Neuron (in vitro differentiated cells): Measurements from ENCODE around the gene AOPEP.

ENCODE experiments used
- H2AFZ ChIP-seq: one replicate; pipeline ENCODE4 v1.6.1; 2013; ENCODE audit warnings: low read depth, mild to moderate bottlenecking, inconsistent platforms, low read length, moderate library complexity
- H3K27me3 ChIP-seq: one replicate; pipeline ENCODE4 v1.6.1; 2013; ENCODE audit warnings: low read length; ENCODE audit not compliant: insufficient read depth
- H3K36me3 ChIP-seq: one replicate; pipeline ENCODE4 v1.6.1; 2013; ENCODE audit warnings: low read length; ENCODE audit not compliant: insufficient read depth
- H3K4me1 ChIP-seq: one replicate; pipeline ENCODE4 v1.6.1; 2013; ENCODE audit warnings: low read length; ENCODE audit not compliant: insufficient read depth
- H3K4me3 ChIP-seq: 2 replicates; pipeline ENCODE4 v1.5.1; 2013; ENCODE audit warnings: mild to moderate bottlenecking, low read length, moderate library complexity
- H3K9me3 ChIP-seq: one replicate; pipeline ENCODE4 v1.6.1; 2013; ENCODE audit warnings: low read length

Gene AOPEP

GRCh38 chr9:95057101-95057500, 330.6 kb downstream of the AOPEP start:
- no peaks in the 10 kb centered on the region for H3K27me3 ChIP-seq
- H3K9me3 ChIP-seq, result no peaks in the 10 kb centered on the region
- H3K36me3 ChIP-seq, result peaks cover 9% of the 10 kb centered on the region
- H2AFZ ChIP-seq, result no peak overlapping the region
- peaks cover 40% of the 10 kb centered on the region for H3K4me1 ChIP-seq
- H3K4me3 ChIP-seq, result no peak overlapping the region

DNA sequence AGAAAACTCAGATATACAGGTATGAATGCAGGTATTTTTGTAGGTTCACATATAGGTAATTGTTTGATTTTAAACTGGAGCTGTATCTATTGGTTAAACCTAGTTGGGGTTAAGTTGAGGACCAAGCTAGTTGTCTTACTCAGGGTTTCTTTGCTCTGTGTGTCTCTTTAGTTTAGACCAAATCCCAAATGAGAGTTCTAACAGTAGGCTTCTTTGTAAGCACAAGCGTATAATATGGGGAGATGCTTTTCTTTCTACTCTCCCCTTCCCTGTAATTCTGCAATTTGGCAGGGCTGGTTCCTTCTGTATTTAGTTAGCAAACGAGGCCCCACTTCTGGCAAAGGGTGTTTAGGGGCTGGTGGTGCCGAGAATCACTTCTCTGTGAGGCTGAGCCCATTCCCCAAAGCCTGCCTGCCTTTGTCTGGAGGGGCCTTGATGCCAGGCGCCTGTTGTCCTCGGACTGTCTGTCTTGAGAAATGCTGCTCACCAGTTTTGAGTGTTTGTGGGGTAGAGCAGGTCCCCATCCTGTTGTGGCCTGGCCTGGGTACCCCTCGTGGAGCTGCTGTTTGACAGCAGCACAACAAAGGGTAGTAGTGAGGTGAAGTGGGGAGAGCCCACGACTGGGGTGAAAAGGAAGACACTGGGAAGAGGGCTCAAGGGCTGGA, 331.8 kb downstream of the AOPEP start:
- Histone ChIP-seq H3K27me3 (no peaks in the 10 kb centered on the region), H3K4me3 (no peak overlapping the region), H3K4me1 (peaks cover 40% of the 10 kb centered on the region)

DNA sequence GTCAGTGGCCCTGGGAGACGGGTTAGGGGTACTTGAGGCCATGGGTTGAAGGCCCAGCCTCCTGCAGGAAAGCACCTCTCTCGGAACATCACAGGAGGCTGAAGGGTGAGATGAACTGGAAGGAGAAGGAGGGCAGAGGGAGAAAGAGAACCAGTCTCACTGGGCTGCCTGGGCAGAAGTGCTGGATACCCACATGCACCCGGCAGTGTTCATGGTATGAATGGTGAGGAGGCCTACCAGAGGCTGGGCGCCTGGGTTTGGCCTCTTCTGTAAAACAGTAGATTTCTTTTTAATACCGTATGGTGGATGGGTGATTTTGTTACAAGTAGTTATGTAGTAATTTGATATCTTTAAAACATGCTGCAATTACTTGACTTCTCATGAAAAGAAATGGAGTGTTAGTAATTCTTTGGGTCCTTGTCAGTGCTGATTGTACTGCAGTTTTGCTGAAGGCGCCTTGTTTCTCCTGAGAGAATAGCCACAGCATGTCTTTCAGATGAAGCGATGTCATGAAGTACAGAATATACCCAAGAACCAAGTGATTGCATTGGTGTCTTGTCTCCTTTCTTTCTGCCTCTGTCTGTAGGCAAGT, 332.4 kb downstream of the AOPEP start:
- H3K36me3 ChIP-seq, result peaks cover 21% of the 10 kb centered on the region
- no peak overlapping the region for H2AFZ ChIP-seq
- no peaks in the 10 kb centered on the region for H3K9me3 ChIP-seq
- no peaks in the 10 kb centered on the region for H3K27me3 ChIP-seq
- H3K4me1 ChIP-seq, result peaks cover 40% of the 10 kb centered on the region
- no peak overlapping the region for H3K4me3 ChIP-seq

More for the DNA sequence above, 331.8 kb downstream of the AOPEP start:
- no peak overlapping the region for H2AFZ ChIP-seq
- peaks cover 17% of the 10 kb centered on the region for H3K36me3 ChIP-seq
- H3K9me3 ChIP-seq, result no peaks in the 10 kb centered on the region

DNA sequence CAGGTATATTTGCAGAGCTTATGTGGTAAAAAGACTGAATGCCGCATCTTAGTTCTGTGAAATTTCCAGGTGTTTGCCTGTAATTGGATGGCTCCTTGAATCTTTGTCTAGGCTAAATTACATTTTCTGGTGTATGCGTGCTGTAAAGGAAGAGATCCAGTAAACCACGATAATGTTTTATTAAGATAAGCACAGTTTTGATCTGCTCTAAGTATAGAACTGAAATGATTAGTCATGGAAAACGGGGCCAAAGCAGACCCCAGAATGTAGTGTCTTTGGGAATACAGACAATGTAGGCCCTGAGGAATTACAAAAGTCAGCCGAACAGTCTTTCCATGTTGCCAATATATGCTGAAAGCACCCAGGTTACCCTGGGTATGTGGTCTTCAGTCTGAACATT, 333.7 kb downstream of the AOPEP start:
- Histone ChIP-seq H3K9me3 (no peaks in the 10 kb centered on the region), H3K4me3 (no peak overlapping the region), H3K4me1 (peaks cover 27% of the 10 kb centered on the region), H3K27me3 (no peaks in the 10 kb centered on the region), H3K36me3 (peaks cover 21% of the 10 kb centered on the region), H2AFZ (no peak overlapping the region)

DNA sequence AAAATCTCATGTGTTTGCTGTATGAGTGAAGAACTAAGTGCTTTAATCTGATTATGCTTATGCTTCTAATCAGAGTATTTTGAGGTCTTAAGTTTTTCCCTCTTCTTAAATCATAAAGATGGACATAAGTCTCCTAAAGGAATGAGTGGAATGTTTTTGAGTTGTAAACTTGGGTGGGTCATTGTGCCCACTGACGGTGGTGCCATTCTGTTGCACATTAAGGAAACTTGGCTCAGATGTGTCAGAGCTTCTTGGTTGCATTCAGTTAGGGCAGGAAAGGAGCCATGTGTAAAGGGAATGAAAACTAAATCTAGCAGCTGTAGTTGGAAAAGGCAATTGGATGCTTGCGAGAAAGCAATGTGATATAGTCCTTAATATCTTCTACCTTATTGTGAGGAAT, 334.4 kb downstream of the AOPEP start:
- Histone ChIP-seq H3K4me3 (no peak overlapping the region), H3K27me3 (no peaks in the 10 kb centered on the region), H3K9me3 (no peaks in the 10 kb centered on the region), H2AFZ (no peak overlapping the region), H3K4me1 (peaks cover 20% of the 10 kb centered on the region), H3K36me3 (peaks cover 26% of the 10 kb centered on the region)

DNA sequence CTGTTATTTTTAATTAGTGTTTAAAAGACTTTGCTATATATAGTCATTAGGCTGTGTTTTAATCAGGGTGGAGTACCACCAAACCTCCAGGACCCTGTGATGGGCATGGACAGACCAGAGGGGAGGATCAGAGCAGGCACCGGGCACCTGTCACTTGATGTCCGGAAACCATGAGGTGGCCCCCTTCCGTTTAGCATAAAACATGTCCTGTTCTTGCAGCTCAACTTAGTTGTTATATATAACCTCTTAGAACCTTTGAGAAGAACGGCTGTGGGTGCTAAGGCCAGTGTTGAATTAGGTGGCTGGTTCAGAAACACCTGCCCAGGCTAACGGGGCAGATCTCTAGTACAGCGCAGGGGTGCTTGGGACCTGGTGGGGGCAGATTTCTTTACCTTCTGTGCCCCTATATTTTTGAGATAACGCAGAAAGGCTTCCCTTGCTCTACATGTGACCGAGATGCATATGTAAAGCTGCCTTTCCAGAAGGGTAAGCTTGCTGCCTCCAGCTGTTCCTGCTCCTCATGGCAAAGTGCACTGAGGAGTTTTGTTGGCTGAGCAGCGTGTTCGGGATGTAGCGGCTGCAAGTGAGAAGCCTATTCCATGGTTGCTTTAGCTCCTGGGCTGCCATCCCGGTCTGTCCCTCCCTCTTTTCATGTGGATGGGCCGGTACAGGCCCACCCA, 335.6 kb downstream of the AOPEP start:
- Histone ChIP-seq H3K9me3 (no peaks in the 10 kb centered on the region), H2AFZ (no peak overlapping the region), H3K36me3 (peaks cover 27% of the 10 kb centered on the region), H3K27me3 (no peaks in the 10 kb centered on the region), H3K4me1 (peaks cover 9% of the 10 kb centered on the region), H3K4me3 (no peak overlapping the region)

GRCh38 chr9:95062596-95063065, 336.1 kb downstream of the AOPEP start:
- Histone ChIP-seq H3K9me3 (no peaks in the 10 kb centered on the region), H3K4me3 (no peak overlapping the region), H3K27me3 (no peaks in the 10 kb centered on the region), H3K36me3 (peaks cover 27% of the 10 kb centered on the region), H2AFZ (no peak overlapping the region), H3K4me1 (peaks cover 7% of the 10 kb centered on the region)

DNA sequence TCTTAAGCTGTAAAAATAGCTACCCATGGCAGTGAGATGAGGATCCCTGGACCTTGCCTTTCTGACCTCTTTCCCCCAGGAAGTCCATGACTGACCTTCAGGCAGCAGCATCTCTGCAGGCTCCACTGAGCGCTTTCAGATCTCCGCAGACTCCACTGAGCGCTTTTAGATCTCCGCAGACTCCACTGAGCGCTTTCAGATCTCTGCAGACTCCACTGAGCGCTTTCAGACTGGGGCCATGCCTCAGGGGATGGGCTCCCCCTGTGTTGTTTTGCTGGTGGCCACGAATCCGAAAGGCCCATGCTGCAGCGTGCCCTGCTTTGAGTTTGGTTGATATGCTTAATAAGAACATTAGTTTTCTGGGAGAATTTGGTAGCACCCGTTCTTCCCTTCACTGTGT, 336.8 kb downstream of the AOPEP start:
- peaks cover 5% of the 10 kb centered on the region for H3K4me1 ChIP-seq
- no peaks in the 10 kb centered on the region for H3K9me3 ChIP-seq
- H3K4me3 ChIP-seq, result no peak overlapping the region
- H2AFZ ChIP-seq, result no peak overlapping the region
- no peaks in the 10 kb centered on the region for H3K27me3 ChIP-seq
- H3K36me3 ChIP-seq, result peaks cover 32% of the 10 kb centered on the region

DNA sequence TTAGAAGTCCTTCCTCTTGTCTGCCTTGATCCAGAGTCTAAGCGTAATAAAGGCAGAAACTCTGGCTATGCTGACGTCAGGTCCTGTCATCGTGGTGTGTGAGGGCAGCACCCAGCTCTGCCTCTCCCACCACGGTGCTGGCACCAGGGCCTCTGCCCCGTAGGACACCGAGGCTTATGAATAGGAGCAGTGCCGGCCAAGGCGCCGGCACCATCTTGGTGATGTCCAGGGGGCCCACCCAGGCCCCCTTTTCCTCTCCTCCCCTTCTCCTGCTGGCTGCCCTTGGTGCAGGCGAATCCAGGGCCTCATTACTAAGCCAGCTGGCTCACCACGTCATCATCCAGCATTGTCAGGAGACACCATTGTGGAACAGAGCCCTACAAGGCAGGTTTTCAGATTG, 338.7 kb downstream of the AOPEP start:
- H3K9me3 ChIP-seq, result no peaks in the 10 kb centered on the region
- no peak overlapping the region for H3K4me3 ChIP-seq
- no peak overlapping the region for H2AFZ ChIP-seq
- no peaks in the 10 kb centered on the region for H3K4me1 ChIP-seq
- H3K27me3 ChIP-seq, result no peaks in the 10 kb centered on the region
- peaks cover 36% of the 10 kb centered on the region for H3K36me3 ChIP-seq

DNA sequence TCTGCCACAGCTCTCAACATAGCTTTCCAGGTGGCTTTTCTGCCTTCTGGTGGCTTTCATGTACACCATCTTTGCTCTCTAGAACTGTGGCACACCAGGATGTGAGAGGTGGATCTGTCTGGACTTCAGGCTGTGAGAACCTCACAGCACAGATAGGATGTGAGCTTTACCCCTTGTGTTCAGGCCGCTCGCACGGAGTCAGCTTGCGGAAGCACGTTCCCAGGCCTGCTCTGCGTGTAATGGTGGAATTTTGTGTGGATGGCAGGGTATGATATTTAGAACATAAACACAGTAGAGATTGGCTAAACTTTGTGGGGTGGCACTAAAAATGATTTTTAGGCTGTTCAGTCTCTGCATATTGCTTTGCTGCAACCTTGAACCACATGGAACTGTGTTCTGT, 340.6 kb downstream of the AOPEP start:
- H3K4me1 ChIP-seq, result no peaks in the 10 kb centered on the region
- H3K27me3 ChIP-seq, result no peaks in the 10 kb centered on the region
- no peak overlapping the region for H3K4me3 ChIP-seq
- peaks cover 28% of the 10 kb centered on the region for H3K36me3 ChIP-seq
- no peak overlapping the region for H2AFZ ChIP-seq
- no peaks in the 10 kb centered on the region for H3K9me3 ChIP-seq

DNA sequence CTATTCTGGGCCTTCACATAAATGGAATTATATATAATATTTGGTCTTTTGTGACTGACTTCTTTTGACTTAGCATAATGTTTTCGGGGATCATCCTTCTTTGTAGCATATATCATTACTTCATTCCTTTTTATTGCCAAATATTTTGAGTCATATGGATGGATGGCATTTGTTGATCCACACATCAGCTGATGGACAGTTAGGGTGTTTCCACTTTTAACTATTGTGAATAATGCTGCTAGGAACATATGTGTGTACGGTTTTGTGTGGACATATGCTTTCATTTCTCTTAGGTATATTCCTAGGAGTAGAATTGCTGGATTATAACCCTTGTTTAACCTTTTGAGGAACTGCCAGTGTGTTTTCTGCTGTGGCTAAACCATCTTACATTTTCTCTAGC, 341.4 kb downstream of the AOPEP start:
- Histone ChIP-seq H3K27me3 (no peaks in the 10 kb centered on the region), H3K36me3 (peaks cover 20% of the 10 kb centered on the region), H3K4me3 (no peak overlapping the region), H3K9me3 (no peaks in the 10 kb centered on the region), H2AFZ (no peak overlapping the region), H3K4me1 (no peaks in the 10 kb centered on the region)

DNA sequence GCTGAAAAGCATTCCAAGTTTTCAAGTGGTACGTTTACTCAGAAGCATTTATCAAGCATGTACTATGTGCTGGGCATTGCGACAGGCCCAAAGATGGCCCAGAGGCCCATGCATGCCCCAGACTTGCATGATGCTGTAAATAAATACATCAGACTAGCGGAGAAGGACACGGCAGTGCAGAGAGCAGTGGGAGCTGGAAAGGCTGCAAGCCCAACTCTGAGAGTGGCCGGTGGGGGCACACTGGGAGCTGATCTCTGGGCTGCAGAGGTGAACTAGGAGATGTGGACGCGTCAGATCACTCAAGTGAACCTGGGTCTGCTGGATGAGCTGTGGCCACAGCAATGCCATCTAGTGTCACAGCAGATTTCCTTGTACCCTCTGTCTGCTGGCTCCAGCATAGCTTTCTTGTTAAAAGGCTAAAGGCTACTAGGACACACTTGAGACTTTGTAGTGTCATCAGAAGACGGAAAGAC, 344.1 kb downstream of the AOPEP start:
- H3K4me1 ChIP-seq, result no peaks in the 10 kb centered on the region
- H3K27me3 ChIP-seq, result no peaks in the 10 kb centered on the region
- H2AFZ ChIP-seq, result no peak overlapping the region
- H3K36me3 ChIP-seq, result peaks cover 18% of the 10 kb centered on the region
- H3K9me3 ChIP-seq, result no peaks in the 10 kb centered on the region
- H3K4me3 ChIP-seq, result no peak overlapping the region

DNA sequence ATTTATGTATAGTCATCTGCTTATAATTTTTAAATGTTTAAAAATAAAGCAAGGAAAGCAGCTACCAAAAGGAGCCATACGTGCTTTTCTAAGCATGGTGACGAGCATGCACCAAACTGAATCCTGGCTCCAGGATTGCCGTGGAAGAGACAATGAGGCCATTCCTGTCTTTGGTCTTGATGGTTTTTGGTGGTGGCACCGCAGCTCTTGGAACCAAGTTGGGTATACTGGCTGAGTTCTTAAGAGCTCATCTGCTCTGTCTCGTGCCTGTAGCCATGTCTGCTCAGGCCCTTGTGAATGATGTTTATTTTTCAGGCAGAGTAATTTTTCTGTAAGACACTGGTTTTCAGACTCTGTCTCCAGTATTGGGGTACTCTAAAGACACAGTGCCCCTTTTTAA, 345.0 kb downstream of the AOPEP start:
- Histone ChIP-seq H3K4me3 (no peak overlapping the region), H2AFZ (no peak overlapping the region), H3K36me3 (peaks cover 14% of the 10 kb centered on the region)

More for the DNA sequence above, 345.0 kb downstream of the AOPEP start:
- Histone ChIP-seq H3K4me1 (no peaks in the 10 kb centered on the region), H3K9me3 (no peaks in the 10 kb centered on the region), H3K27me3 (no peaks in the 10 kb centered on the region)
